DMS153 treated with DMSO at 0.1 percent for 48 hours (cell line): ENCODE results near the gene CEP131.
A peak's percentile ranks its signal among the peaks of the same experiment; 100 is the strongest.

Source experiments
- DNase-seq: peaks from one replicate; lab custom pipeline; 2025; ENCODE audit not compliant: unreplicated experiment; lab: John Stamatoyannopoulos, UW

CEP131 gene

GRCh38 chr17:81223762-81224130 is 981 bp upstream of the CEP131 start:
- peak; percentile 42 for DNase-seq

- no peak for DNase-seq
Observed at GRCh38 chr17:81222620-81222905, 202 bp downstream of the CEP131 start.

GRCh38 chr17:81221842-81222619 is 734 bp downstream of the CEP131 start:
- no peak for DNase-seq

GRCh38 chr17:81221371-81221841 is 1.4 kb downstream of the CEP131 start:
- no peak for DNase-seq

GRCh38 chr17:81219476-81220180 is 3.1 kb downstream of the CEP131 start:
- no peak for DNase-seq

GRCh38 chr17:81218991-81219390 is 3.8 kb downstream of the CEP131 start:
- no peak for DNase-seq

GRCh38 chr17:81218459-81218858 is 4.3 kb downstream of the CEP131 start:
- no peak for DNase-seq

GRCh38 chr17:81217491-81217890 is 5.3 kb downstream of the CEP131 start:
- no peak for DNase-seq

GRCh38 chr17:81213978-81214377 is 8.8 kb downstream of the CEP131 start:
- DNase-seq, result no peak

- no peak for DNase-seq
Observed at GRCh38 chr17:81212365-81212764, 10.4 kb downstream of the CEP131 start.

- no peak for DNase-seq
Observed at GRCh38 chr17:81210868-81211267, 11.9 kb downstream of the CEP131 start.

GRCh38 chr17:81210466-81210865 is 12.3 kb downstream of the CEP131 start:
- no peak for DNase-seq

GRCh38 chr17:81209141-81209540 is 13.6 kb downstream of the CEP131 start:
- DNase-seq, result no peak

- no peak for DNase-seq
Observed at GRCh38 chr17:81208651-81209050, 14.1 kb downstream of the CEP131 start.

GRCh38 chr17:81207610-81208581 is 14.9 kb downstream of the CEP131 start:
- DNase-seq, result no peak

- no peak for DNase-seq
Observed at GRCh38 chr17:81206657-81207056, 16.1 kb downstream of the CEP131 start.

- no peak for DNase-seq
Observed at GRCh38 chr17:81206166-81206565, 16.6 kb downstream of the CEP131 start.

- DNase-seq, result no peak
Observed at GRCh38 chr17:81204578-81204977, 18.2 kb downstream of the CEP131 start.

- DNase-seq, result no peak
Observed at GRCh38 chr17:81203136-81203535, 19.6 kb downstream of the CEP131 start.

GRCh38 chr17:81202318-81202717 is 20.4 kb downstream of the CEP131 start:
- DNase-seq, result no peak
